ENCODE results near the gene GULP1. TPM values are rescaled to one million over a fixed set of nuclear protein-coding genes. Genes with fewer than 3 reads are reported as not detected.

The GULP1 gene
- total RNA-seq, 1 donor from 2014 or later: 22.8 TPM

- no peaks in the 10 kb centered on the region for H3K27me3 Mint-ChIP-seq (ENCODE audit: unreplicated experiment)
Measured at GRCh38 chr2:188326290-188326668, 34.6 kb downstream of the GULP1 start.

GRCh38 chr2:188326669-188327301 lies 35.1 kb downstream of the GULP1 start:
- H3K27me3 Mint-ChIP-seq (ENCODE audit: unreplicated experiment): no peaks in the 10 kb centered on the region
- peaks cover 7% of the 10 kb centered on the region for H3K4me1 Mint-ChIP-seq (ENCODE audit: unreplicated experiment)
- H3K9me3 Mint-ChIP-seq (ENCODE audit: unreplicated experiment): no peaks in the 10 kb centered on the region
- TF ChIP-seq, protein P1, sequence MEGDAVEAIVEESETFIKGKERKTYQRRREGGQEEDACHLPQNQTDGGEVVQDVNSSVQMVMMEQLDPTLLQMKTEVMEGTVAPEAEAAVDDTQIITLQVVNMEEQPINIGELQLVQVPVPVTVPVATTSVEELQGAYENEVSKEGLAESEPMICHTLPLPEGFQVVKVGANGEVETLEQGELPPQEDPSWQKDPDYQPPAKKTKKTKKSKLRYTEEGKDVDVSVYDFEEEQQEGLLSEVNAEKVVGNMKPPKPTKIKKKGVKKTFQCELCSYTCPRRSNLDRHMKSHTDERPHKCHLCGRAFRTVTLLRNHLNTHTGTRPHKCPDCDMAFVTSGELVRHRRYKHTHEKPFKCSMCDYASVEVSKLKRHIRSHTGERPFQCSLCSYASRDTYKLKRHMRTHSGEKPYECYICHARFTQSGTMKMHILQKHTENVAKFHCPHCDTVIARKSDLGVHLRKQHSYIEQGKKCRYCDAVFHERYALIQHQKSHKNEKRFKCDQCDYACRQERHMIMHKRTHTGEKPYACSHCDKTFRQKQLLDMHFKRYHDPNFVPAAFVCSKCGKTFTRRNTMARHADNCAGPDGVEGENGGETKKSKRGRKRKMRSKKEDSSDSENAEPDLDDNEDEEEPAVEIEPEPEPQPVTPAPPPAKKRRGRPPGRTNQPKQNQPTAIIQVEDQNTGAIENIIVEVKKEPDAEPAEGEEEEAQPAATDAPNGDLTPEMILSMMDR (IDR thresholded peaks at IDR 0.05; ENCODE audit: unreplicated experiment): no peak
- H3K27ac Mint-ChIP-seq (ENCODE audit: unreplicated experiment): no peak overlapping the region
- H3K36me3 Mint-ChIP-seq (ENCODE audit: low read depth, unreplicated experiment): no peaks in the 10 kb centered on the region
- no peak overlapping the region for H3K4me3 Mint-ChIP-seq (ENCODE audit: unreplicated experiment)
- DNase-seq (ENCODE audit: low spot score): no peak

More at GRCh38 chr2:188326290-188326668, 34.6 kb downstream of the GULP1 start:
- no peak for DNase-seq (ENCODE audit: low spot score)
- no peaks in the 10 kb centered on the region for H3K36me3 Mint-ChIP-seq (ENCODE audit: low read depth, unreplicated experiment)
- H3K27ac Mint-ChIP-seq (ENCODE audit: unreplicated experiment): no peak overlapping the region
- TF ChIP-seq, protein P1 (IDR thresholded peaks at IDR 0.05; ENCODE audit: unreplicated experiment): no peak
- peaks cover 7% of the 10 kb centered on the region for H3K4me1 Mint-ChIP-seq (ENCODE audit: unreplicated experiment)
- no peak overlapping the region for H3K4me3 Mint-ChIP-seq (ENCODE audit: unreplicated experiment)
- H3K9me3 Mint-ChIP-seq (ENCODE audit: unreplicated experiment): no peaks in the 10 kb centered on the region

DNA sequence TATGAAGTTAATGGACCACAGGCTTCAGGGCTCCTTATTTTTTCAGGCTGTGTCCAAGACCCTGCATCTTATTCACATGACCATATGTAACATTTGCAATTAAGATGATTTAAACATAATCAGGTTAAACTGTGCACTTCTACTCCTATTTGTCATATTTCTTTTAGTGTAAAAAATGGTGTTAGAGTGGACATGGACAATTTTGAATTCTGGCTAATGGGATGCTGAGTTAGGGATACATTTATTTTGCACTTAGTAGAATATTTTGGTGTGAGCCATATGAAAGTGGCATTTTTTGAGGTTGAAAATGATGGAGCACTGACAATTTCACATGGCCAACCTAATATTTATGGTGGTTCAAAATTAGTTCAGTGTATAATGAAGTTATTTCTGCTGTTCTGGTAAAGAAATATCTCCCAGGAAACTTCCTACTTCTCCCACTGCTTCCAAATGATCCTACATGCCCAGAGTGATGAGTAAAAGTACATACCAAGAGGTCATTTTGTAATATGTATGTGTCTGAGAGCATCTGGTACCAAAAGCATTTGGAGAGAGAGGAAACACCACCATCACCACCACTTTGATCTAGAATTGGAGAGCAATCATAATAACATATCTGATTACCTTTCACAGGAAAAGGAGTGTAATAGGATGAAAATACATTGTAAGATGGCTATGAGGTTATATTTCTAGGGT lies 36.0 kb downstream of the GULP1 start:
- TF ChIP-seq, protein P1 (IDR thresholded peaks at IDR 0.05; ENCODE audit: unreplicated experiment): no peak
- H3K9me3 Mint-ChIP-seq (ENCODE audit: unreplicated experiment): no peaks in the 10 kb centered on the region
- no peak overlapping the region for H3K27ac Mint-ChIP-seq (ENCODE audit: unreplicated experiment)
- DNase-seq (ENCODE audit: low spot score): no peak
- H3K4me1 Mint-ChIP-seq (ENCODE audit: unreplicated experiment): peaks cover 5% of the 10 kb centered on the region
- no peaks in the 10 kb centered on the region for H3K36me3 Mint-ChIP-seq (ENCODE audit: low read depth, unreplicated experiment)
- H3K27me3 Mint-ChIP-seq (ENCODE audit: unreplicated experiment): no peaks in the 10 kb centered on the region
- no peak overlapping the region for H3K4me3 Mint-ChIP-seq (ENCODE audit: unreplicated experiment)

GRCh38 chr2:188328419-188328818 lies 36.7 kb downstream of the GULP1 start:
- DNase-seq (ENCODE audit: low spot score): no peak
- no peak overlapping the region for H3K4me3 Mint-ChIP-seq (ENCODE audit: unreplicated experiment)

More at GRCh38 chr2:188328419-188328818, 36.7 kb downstream of the GULP1 start:
- TF ChIP-seq, protein P1 (IDR thresholded peaks at IDR 0.05; ENCODE audit: unreplicated experiment): no peak
- Mint-ChIP-seq H3K27me3 (ENCODE audit: unreplicated experiment) (no peaks in the 10 kb centered on the region), H3K36me3 (ENCODE audit: low read depth, unreplicated experiment) (no peaks in the 10 kb centered on the region), H3K4me1 (ENCODE audit: unreplicated experiment) (no peaks in the 10 kb centered on the region), H3K27ac (ENCODE audit: unreplicated experiment) (no peak overlapping the region), H3K9me3 (ENCODE audit: unreplicated experiment) (no peaks in the 10 kb centered on the region)
